Activated naive CD4-positive, alpha-beta T cell treated with anti-CD3 and anti-CD28 coated beads, Interleukin-2, amount 10 ng/mL, durations not matched to agents 7 days and 5 days (primary cell): Measurements from ENCODE around the gene STXBP6.

Source experiments
- CTCF ChIA-PET: fragments of 350-600 bp; sonication (Branson Sonifier 250); formaldehyde crosslinking; loops from one replicate; lab custom pipeline; 2021; ENCODE audit warnings: antibody characterized with exemption; lab: Charles Lee
- DNase-seq: peaks from one replicate; pipeline ENCODE4 v3.0.0-alpha.2; 2020
- H3K27ac Mint-ChIP-seq: one replicate; pipeline ENCODE4 v1.8.0; 2021; ENCODE audit warnings: mild to moderate bottlenecking, moderate library complexity, mixed read lengths
- H3K27me3 Mint-ChIP-seq: one replicate; pipeline ENCODE4 v1.8.0; 2021; ENCODE audit warnings: mild to moderate bottlenecking, mixed read lengths
- H3K36me3 Mint-ChIP-seq: one replicate; pipeline ENCODE4 v1.8.0; 2021; ENCODE audit warnings: mixed read lengths
- H3K4me1 Mint-ChIP-seq: one replicate; pipeline ENCODE4 v1.8.0; 2021; ENCODE audit warnings: mixed read lengths
- H3K4me3 Mint-ChIP-seq: one replicate; pipeline ENCODE4 v1.8.0; 2021; ENCODE audit warnings: mild to moderate bottlenecking, moderate library complexity, mixed read lengths
- H3K9me3 Mint-ChIP-seq: one replicate; pipeline ENCODE4 v1.8.0; 2021; ENCODE audit warnings: mixed read lengths

The STXBP6 gene

GRCh38 chr14:25042362-25043299 is 7.3 kb downstream of the STXBP6 start:
- Mint-ChIP-seq H3K36me3 (no peaks in the 10 kb centered on the region), H3K27ac (no peak overlapping the region), H3K4me1 (no peaks in the 10 kb centered on the region), H3K27me3 (peaks cover 4% of the 10 kb centered on the region), H3K4me3 (no peak overlapping the region), H3K9me3 (no peaks in the 10 kb centered on the region)
- CTCF ChIA-PET: no interaction called here
- DNase-seq: no peak

GRCh38 chr14:25041898-25042297 is 8.0 kb downstream of the STXBP6 start:
- no peaks in the 10 kb centered on the region for H3K36me3 Mint-ChIP-seq
- H3K27me3 Mint-ChIP-seq: no peaks in the 10 kb centered on the region
- no peaks in the 10 kb centered on the region for H3K4me1 Mint-ChIP-seq
- CTCF ChIA-PET: no interaction called here
- H3K4me3 Mint-ChIP-seq: no peak overlapping the region
- DNase-seq: no peak
- no peak overlapping the region for H3K27ac Mint-ChIP-seq
- H3K9me3 Mint-ChIP-seq: no peaks in the 10 kb centered on the region

GRCh38 chr14:25041484-25041883 is 8.5 kb downstream of the STXBP6 start:
- Mint-ChIP-seq H3K4me3 (no peak overlapping the region), H3K36me3 (no peaks in the 10 kb centered on the region), H3K27ac (no peak overlapping the region), H3K27me3 (no peaks in the 10 kb centered on the region), H3K9me3 (no peaks in the 10 kb centered on the region), H3K4me1 (no peaks in the 10 kb centered on the region)
- CTCF ChIA-PET: no interaction called here
- no peak for DNase-seq

GRCh38 chr14:25039933-25040332 is 10.0 kb downstream of the STXBP6 start:
- Mint-ChIP-seq H3K4me3 (no peak overlapping the region), H3K36me3 (no peaks in the 10 kb centered on the region), H3K27ac (no peak overlapping the region), H3K4me1 (no peaks in the 10 kb centered on the region), H3K27me3 (no peaks in the 10 kb centered on the region), H3K9me3 (no peaks in the 10 kb centered on the region)
- DNase-seq: no peak
- CTCF ChIA-PET: no interaction called here

- CTCF ChIA-PET: no interaction called here
- Mint-ChIP-seq H3K4me3 (no peak overlapping the region), H3K27ac (no peak overlapping the region), H3K27me3 (no peaks in the 10 kb centered on the region), H3K4me1 (no peaks in the 10 kb centered on the region), H3K9me3 (no peaks in the 10 kb centered on the region), H3K36me3 (no peaks in the 10 kb centered on the region)
- DNase-seq: no peak
These were observed 11.8 kb downstream of the STXBP6 start for GRCh38 chr14:25038044-25038668.

GRCh38 chr14:25037032-25037431 is 12.9 kb downstream of the STXBP6 start:
- CTCF ChIA-PET: no interaction called here
- Mint-ChIP-seq H3K36me3 (no peaks in the 10 kb centered on the region), H3K27ac (no peak overlapping the region), H3K9me3 (no peaks in the 10 kb centered on the region), H3K4me1 (no peaks in the 10 kb centered on the region), H3K27me3 (no peaks in the 10 kb centered on the region), H3K4me3 (no peak overlapping the region)
- no peak for DNase-seq

- H3K4me3 Mint-ChIP-seq: no peak overlapping the region
- no peaks in the 10 kb centered on the region for H3K36me3 Mint-ChIP-seq
- CTCF ChIA-PET: no interaction called here
- H3K27ac Mint-ChIP-seq: no peak overlapping the region
- no peaks in the 10 kb centered on the region for H3K4me1 Mint-ChIP-seq
- DNase-seq: no peak
- no peaks in the 10 kb centered on the region for H3K27me3 Mint-ChIP-seq
- no peaks in the 10 kb centered on the region for H3K9me3 Mint-ChIP-seq
These were observed 14.9 kb downstream of the STXBP6 start for GRCh38 chr14:25034803-25035681.

GRCh38 chr14:25033358-25033757 is 16.6 kb downstream of the STXBP6 start:
- CTCF ChIA-PET: no interaction called here
- no peaks in the 10 kb centered on the region for H3K9me3 Mint-ChIP-seq
- H3K27ac Mint-ChIP-seq: no peak overlapping the region
- no peak for DNase-seq
- H3K4me3 Mint-ChIP-seq: no peak overlapping the region
- H3K36me3 Mint-ChIP-seq: no peaks in the 10 kb centered on the region
- no peaks in the 10 kb centered on the region for H3K27me3 Mint-ChIP-seq
- no peaks in the 10 kb centered on the region for H3K4me1 Mint-ChIP-seq

GRCh38 chr14:25032092-25032784 is 17.7 kb downstream of the STXBP6 start:
- H3K27ac Mint-ChIP-seq: no peak overlapping the region
- H3K27me3 Mint-ChIP-seq: no peaks in the 10 kb centered on the region
- H3K9me3 Mint-ChIP-seq: no peaks in the 10 kb centered on the region
- no peak for DNase-seq
- no peaks in the 10 kb centered on the region for H3K36me3 Mint-ChIP-seq
- CTCF ChIA-PET: no interaction called here
- H3K4me3 Mint-ChIP-seq: no peak overlapping the region
- no peaks in the 10 kb centered on the region for H3K4me1 Mint-ChIP-seq

GRCh38 chr14:25026476-25027137 is 23.3 kb downstream of the STXBP6 start:
- CTCF ChIA-PET: no interaction called here
- DNase-seq: no peak
- Mint-ChIP-seq H3K4me3 (no peak overlapping the region), H3K27me3 (no peaks in the 10 kb centered on the region), H3K36me3 (no peaks in the 10 kb centered on the region), H3K27ac (no peak overlapping the region), H3K4me1 (no peaks in the 10 kb centered on the region), H3K9me3 (no peaks in the 10 kb centered on the region)

- Mint-ChIP-seq H3K4me3 (no peak overlapping the region), H3K27me3 (no peaks in the 10 kb centered on the region), H3K4me1 (no peaks in the 10 kb centered on the region), H3K36me3 (no peaks in the 10 kb centered on the region), H3K27ac (no peak overlapping the region), H3K9me3 (no peaks in the 10 kb centered on the region)
- CTCF ChIA-PET: no interaction called here
- DNase-seq: no peak
These were observed 30.1 kb downstream of the STXBP6 start for GRCh38 chr14:25019892-25020291.

GRCh38 chr14:25017562-25017961 is 32.4 kb downstream of the STXBP6 start:
- Mint-ChIP-seq H3K9me3 (no peaks in the 10 kb centered on the region), H3K27ac (no peak overlapping the region), H3K4me3 (no peak overlapping the region), H3K27me3 (no peaks in the 10 kb centered on the region), H3K36me3 (no peaks in the 10 kb centered on the region), H3K4me1 (no peaks in the 10 kb centered on the region)
- CTCF ChIA-PET: no interaction called here
- no peak for DNase-seq

GRCh38 chr14:25015761-25016160 is 34.2 kb downstream of the STXBP6 start:
- no peaks in the 10 kb centered on the region for H3K36me3 Mint-ChIP-seq
- H3K9me3 Mint-ChIP-seq: no peaks in the 10 kb centered on the region
- H3K4me3 Mint-ChIP-seq: no peak overlapping the region
- CTCF ChIA-PET: no interaction called here
- H3K4me1 Mint-ChIP-seq: no peaks in the 10 kb centered on the region
- no peaks in the 10 kb centered on the region for H3K27me3 Mint-ChIP-seq
- no peak overlapping the region for H3K27ac Mint-ChIP-seq
- DNase-seq: no peak
